Neural cell (in vitro differentiated cells): ENCODE results near the gene ABHD16B.

Experiments used
- CTCF ChIP-seq: fragments of 450-650 bp; IDR thresholded peaks from 2 replicates; pipeline ENCODE4 v1.5.1; 2014; ENCODE audit warnings: antibody characterized with exemption, mild to moderate bottlenecking, moderate library complexity; ENCODE audit not compliant: poor library complexity, severe bottlenecking
- POLR2AphosphoS5 ChIP-seq: IDR thresholded peaks from 2 replicates; pipeline ENCODE4 v1.6.1; 2012

- TF ChIP-seq CTCF, result no peak
- TF ChIP-seq POLR2AphosphoS5, result no peak
These were observed 41.9 kb upstream of the ABHD16B start for GRCh38 chr20:63819224-63819921.
